Astrocyte of the cerebellum (primary cell): ENCODE measurements around the gene ENAM.
"Not testable (repeated sequence)": the region's sequence is repeated elsewhere in the genome, so short reads cannot be mapped to it uniquely, and the experiment has no call there.

ENCODE experiments used
- DNase-seq: peaks from one replicate; pipeline ENCODE4 v3.0.0-alpha.2; 2011; ENCODE audit warnings: low read depth
- H3K4me3 ChIP-seq: 2 replicates; pipeline ENCODE4 v1.5.1; 2011; ENCODE audit warnings: mild to moderate bottlenecking, low read depth, low read length, moderate library complexity
- CTCF ChIP-seq: IDR thresholded peaks from 2 replicates; pipeline ENCODE4 v1.5.1; 2012; ENCODE audit warnings: low read length, low read depth, moderate library complexity, mild to moderate bottlenecking; ENCODE audit errors: missing control alignments
- in situ Hi-C: cut with HindIII; loops from 2 replicates; pipeline ENCODE4 v1.10.0; 2017; ENCODE audit warnings: low sequenced_read_pairs

Gene ENAM

GRCh38 chr4:70660106-70660505, 31.6 kb downstream of the ENAM start:
- no peak for TF ChIP-seq CTCF
- in situ Hi-C loops = no loop called here
- H3K4me3 ChIP-seq = no peak overlapping the region
- DNase-seq = no peak

- H3K4me3 ChIP-seq, DNase-seq, in situ Hi-C loops: not testable (repeated sequence)
Measured at GRCh38 chr4:70661309-70661922, 32.9 kb downstream of the ENAM start.

- in situ Hi-C loops = no loop called here
- H3K4me3 ChIP-seq = no peak within 1 kb of the TSS
- TF ChIP-seq CTCF = no peak
- no peak for DNase-seq
Measured at GRCh38 chr4:70666369-70666768, 37.8 kb downstream of the ENAM start, which contains the start of gene JCHAIN. JCHAIN (minus strand) TSS chr4:70666508; CDS start chr4:70666490, 18 bp downstream.

GRCh38 chr4:70667740-70668535, 39.4 kb downstream of the ENAM start:
- in situ Hi-C loops = no loop called here
- TF ChIP-seq CTCF = no peak
- H3K4me3 ChIP-seq = no peak overlapping the region
- no peak for DNase-seq

- in situ Hi-C loops = no loop called here
- DNase-seq = no peak
- no peak for TF ChIP-seq CTCF
- no peak overlapping the region for H3K4me3 ChIP-seq
Measured at GRCh38 chr4:70670332-70671014, 41.9 kb downstream of the ENAM start.

DNA sequence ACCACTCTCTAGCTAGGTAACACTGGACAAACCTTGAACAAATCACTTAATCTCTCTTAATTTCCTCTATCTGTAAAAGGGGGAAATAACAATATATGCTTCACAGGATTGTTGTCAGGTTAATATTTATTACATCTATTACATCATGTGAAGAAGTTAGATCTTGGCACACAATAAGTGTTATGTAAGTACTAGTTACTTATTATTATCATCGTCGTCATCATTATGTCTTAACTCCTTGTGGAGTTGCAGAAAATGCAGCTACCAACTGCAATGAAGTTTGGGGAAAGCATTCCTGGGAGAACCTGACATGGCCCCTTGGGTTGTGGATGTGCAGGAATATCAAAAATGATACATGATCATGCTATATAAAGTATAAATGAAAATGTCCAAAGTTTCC, 42.5 kb downstream of the ENAM start:
- DNase-seq = no peak
- in situ Hi-C loops = no loop called here
- H3K4me3 ChIP-seq = no peak overlapping the region
- no peak for TF ChIP-seq CTCF

DNA sequence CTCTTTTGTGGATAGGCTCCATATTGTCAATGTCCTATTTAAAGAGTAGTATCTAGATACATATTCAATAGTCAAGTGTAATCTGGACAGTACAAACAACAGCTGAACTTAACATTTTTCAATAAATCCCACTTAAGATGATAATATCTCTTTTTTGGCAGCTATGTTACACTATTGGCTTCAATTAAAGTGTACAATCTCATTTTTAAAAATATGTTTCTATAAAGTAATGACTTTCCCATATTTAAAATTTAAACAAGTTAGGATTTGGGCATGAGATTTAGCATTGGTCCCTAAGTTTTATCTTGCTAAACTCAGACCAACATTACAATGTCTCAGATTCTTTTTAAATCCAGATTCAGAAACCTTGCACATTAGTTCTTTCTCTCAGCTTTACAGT, 45.6 kb downstream of the ENAM start:
- in situ Hi-C loops = no loop called here
- no peak overlapping the region for H3K4me3 ChIP-seq
- no peak for TF ChIP-seq CTCF
- no peak for DNase-seq
